Karpas-422 (cell line): ENCODE measurements around the gene UBE2J2. TPM values are rescaled to one million over a fixed set of nuclear protein-coding genes. Genes with fewer than 3 reads are reported as not detected.
"Not testable (repeated sequence)": the region's sequence is repeated elsewhere in the genome, so short reads cannot be mapped to it uniquely, and the experiment has no call there.

Experiments
- DNase-seq: peaks from one replicate; pipeline ENCODE4 v3.0.0-alpha.2; 2015
- H2AFZ ChIP-seq: fragments of 200-600 bp; sonication (generic); 2 replicates; pipeline ENCODE4 v1.6.1; 2014; ENCODE audit warnings: antibody characterized with exemption, low read length, mixed read lengths
- H3K27ac ChIP-seq: fragments of 200-600 bp; sonication (generic); 2 replicates; pipeline ENCODE4 v1.5.1; 2014; ENCODE audit warnings: mild to moderate bottlenecking, low read length, moderate library complexity
- H3K27me3 ChIP-seq: fragments of 200-600 bp; sonication (generic); 2 replicates; pipeline ENCODE4 v1.6.1; 2014; ENCODE audit warnings: low read length, mixed read lengths
- H3K36me3 ChIP-seq: fragments of 200-600 bp; sonication (generic); 2 replicates; pipeline ENCODE4 v1.6.1; 2014; ENCODE audit warnings: low read length, mixed read lengths; ENCODE audit not compliant: insufficient read depth
- H3K4me1 ChIP-seq: fragments of 200-600 bp; sonication (generic); 2 replicates; pipeline ENCODE4 v1.6.1; 2014; ENCODE audit warnings: mild to moderate bottlenecking, low read length, mixed read lengths
- H3K4me2 ChIP-seq: fragments of 200-600 bp; sonication (generic); 2 replicates; pipeline ENCODE4 v1.6.1; 2014; ENCODE audit warnings: low read length, low read depth, mild to moderate bottlenecking; ENCODE audit not compliant: poor library complexity, severe bottlenecking
- H3K4me3 ChIP-seq: fragments of 200-600 bp; sonication (generic); 2 replicates; pipeline ENCODE4 v1.5.1; 2014; ENCODE audit warnings: mild to moderate bottlenecking, antibody characterized with exemption, low read length, mixed read lengths
- H3K79me2 ChIP-seq: fragments of 200-600 bp; sonication (generic); 2 replicates; pipeline ENCODE4 v1.6.1; 2014; ENCODE audit warnings: mild to moderate bottlenecking, low read length, mixed read lengths
- H3K9ac ChIP-seq: fragments of 200-600 bp; sonication (generic); 2 replicates; pipeline ENCODE4 v1.6.0; 2014; ENCODE audit warnings: low read length
- H3K9me2 ChIP-seq: fragments of 200-600 bp; sonication (generic), shearing (Covaris generic); replicated peaks from 2 replicates; pipeline ENCODE4 v1.6.0; 2014; ENCODE audit warnings: mild to moderate bottlenecking, low read length, moderate library complexity; ENCODE audit not compliant: insufficient read depth
- H3K9me3 ChIP-seq: fragments of 300-700, 200-600 bp; sonication (generic); 2 replicates; pipeline ENCODE4 v1.6.1; 2014; ENCODE audit warnings: low read length, mixed read lengths
- H4K20me1 ChIP-seq: fragments of 200-600 bp; sonication (generic); 2 replicates; pipeline ENCODE4 v1.6.1; 2014; ENCODE audit warnings: mild to moderate bottlenecking, antibody characterized with exemption, low read length, low read depth; ENCODE audit not compliant: insufficient read depth
- total RNA-seq: library from RNA; depleted of rRNA; stranded (reverse); fragments of >200 nt; shearing (Covaris generic); gene quantifications from 2 replicates; pipeline ENCODE4 v1.2.3, GENCODE V29; 2014; ENCODE audit warnings: low replicate concordance

UBE2J2 gene
- total RNA-seq, 1 experiment from 2014 or later, result 46.1 TPM

DNA sequence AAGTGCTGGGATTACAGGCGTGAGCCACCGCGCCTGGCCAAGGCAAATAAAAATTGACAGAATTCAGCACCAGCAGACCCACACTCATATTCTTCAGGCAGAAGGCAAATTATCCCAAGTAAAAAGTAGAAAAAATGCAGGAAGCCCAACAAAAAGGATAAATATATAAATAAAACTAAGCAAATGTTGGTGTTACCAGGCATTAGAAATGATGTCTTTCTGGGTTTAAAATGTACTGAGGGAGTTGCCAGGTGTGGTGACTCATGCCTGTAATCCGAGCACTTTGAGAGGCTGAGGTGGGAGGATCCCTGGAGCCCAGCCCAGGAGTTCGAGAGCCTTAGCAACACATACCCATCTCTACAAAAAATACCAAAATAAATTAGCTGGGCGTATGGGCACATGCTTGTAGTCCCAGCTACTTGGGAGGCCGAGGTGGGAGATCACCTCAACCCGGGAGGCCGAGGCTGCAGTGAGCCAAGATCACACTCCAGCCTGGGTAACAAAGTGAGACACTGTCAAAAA lies 44.5 kb upstream of the UBE2J2 start:
- no peaks in the 10 kb centered on the region for H3K9me2 ChIP-seq
- peaks cover 11% of the 10 kb centered on the region for H3K36me3 ChIP-seq
- DNase-seq, result peak; percentile 66
- no peak overlapping the region for H2AFZ ChIP-seq
- peaks cover 19% of the 10 kb centered on the region for H4K20me1 ChIP-seq
- peaks cover 45% of the 10 kb centered on the region for H3K79me2 ChIP-seq
- H3K4me1 ChIP-seq, result peaks cover 33% of the 10 kb centered on the region
- H3K27me3 ChIP-seq, result no peaks in the 10 kb centered on the region
- H3K9me3 ChIP-seq, result no peaks in the 10 kb centered on the region
- no peak overlapping the region for H3K27ac ChIP-seq
- H3K4me3 ChIP-seq, result no peak overlapping the region
- no peak overlapping the region for H3K9ac ChIP-seq
- no peak overlapping the region for H3K4me2 ChIP-seq

DNA sequence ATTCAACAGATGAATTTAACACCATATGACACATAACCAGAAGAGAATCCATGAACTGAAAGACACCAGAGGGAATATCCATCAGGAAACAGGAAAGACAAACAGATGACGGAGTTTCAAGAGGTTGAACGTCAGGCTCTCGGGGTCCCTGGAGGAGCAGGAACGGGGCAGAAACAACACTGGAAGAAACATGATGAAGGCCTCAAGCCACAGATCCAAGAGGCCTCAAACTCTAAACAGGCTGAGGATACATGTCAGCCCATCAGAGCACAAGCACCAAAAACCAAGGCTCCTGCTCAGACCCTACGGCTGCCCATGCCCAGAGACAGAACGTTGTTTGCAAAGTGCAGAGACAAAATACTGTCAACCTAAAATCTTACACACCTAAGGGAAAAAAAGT lies 43.8 kb upstream of the UBE2J2 start:
- H2AFZ ChIP-seq, result no peak overlapping the region
- DNase-seq, result no peak
- no peaks in the 10 kb centered on the region for H3K9me3 ChIP-seq
- H3K4me2 ChIP-seq, result no peak overlapping the region
- H3K4me1 ChIP-seq, result peaks cover 27% of the 10 kb centered on the region
- no peak overlapping the region for H3K9ac ChIP-seq
- H3K9me2 ChIP-seq, result no peaks in the 10 kb centered on the region
- H3K36me3 ChIP-seq, result peaks cover 11% of the 10 kb centered on the region
- no peaks in the 10 kb centered on the region for H3K27me3 ChIP-seq
- peaks cover 14% of the 10 kb centered on the region; the same call in 1 of the 2 replicates for H4K20me1 ChIP-seq
- H3K27ac ChIP-seq, result no peak overlapping the region
- H3K4me3 ChIP-seq, result no peak overlapping the region
- peaks cover 38% of the 10 kb centered on the region for H3K79me2 ChIP-seq

DNA sequence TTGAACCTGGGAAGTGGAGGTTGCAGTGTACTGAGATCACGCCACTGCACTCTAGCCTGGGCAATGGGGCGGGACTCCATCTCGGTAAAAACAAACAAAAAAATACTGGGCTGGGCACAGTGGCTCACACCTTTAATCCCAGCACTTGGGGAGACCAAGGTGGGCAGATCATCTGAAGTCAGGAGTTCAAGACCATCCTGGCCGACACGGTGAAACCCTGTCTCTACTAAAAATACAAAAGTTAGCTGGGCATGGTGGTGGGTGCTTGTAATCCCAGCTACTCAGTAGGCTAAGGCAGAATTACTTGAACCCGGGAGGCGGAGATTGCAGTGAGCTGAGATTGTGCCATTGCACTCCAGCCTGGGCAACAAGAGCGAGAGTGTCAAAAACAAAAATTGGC lies 42.5 kb upstream of the UBE2J2 start:
- Histone ChIP-seq H4K20me1 (peaks cover 11% of the 10 kb centered on the region; the same call in 1 of the 2 replicates), H3K79me2 (peaks cover 27% of the 10 kb centered on the region), H3K36me3 (peaks cover 11% of the 10 kb centered on the region), H3K4me1 (peaks cover 21% of the 10 kb centered on the region), H3K4me2 (peak overlapping the region; percentile 37), H3K27ac (0 out of 2 replicates have a peak overlapping the region, but pooled peaks have one; percentile 37)
- not testable (repeated sequence) for DNase-seq, H2AFZ ChIP-seq, H3K27me3 ChIP-seq, H3K4me3 ChIP-seq, H3K9me3 ChIP-seq, H3K9me2 ChIP-seq, H3K9ac ChIP-seq

DNA sequence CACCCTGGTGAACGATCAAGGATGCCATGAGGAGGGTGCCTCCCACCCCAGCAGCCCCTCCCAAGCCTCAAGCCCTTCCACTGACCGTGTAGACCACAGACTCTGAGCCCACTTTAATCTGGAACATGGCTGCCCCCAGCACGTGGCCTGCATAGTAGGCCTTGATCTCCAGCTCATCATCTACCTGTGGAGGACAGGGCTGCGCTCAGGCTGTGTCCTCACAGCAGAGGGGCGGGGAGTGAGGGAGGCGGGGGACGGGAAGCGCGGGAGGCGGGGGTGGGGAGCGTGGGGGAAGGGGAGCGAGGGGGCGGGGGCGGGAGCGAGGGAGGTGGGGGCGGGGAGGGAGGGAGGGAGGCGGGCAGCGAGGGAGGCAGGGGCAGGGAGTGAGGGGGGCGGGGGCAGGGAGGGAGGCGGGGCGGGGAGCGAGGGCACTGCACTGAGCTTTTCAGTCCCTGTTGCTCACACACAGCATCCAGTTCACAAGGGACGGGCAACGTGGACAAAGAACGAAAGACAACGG lies 41.8 kb upstream of the UBE2J2 start:
- Histone ChIP-seq H3K9me2 (no peaks in the 10 kb centered on the region), H2AFZ (no peak overlapping the region), H3K9me3 (no peaks in the 10 kb centered on the region), H3K4me2 (peak overlapping the region; percentile 37), H3K79me2 (peaks cover 20% of the 10 kb centered on the region; the same call in 1 of the 2 replicates), H3K4me1 (peaks cover 21% of the 10 kb centered on the region), H3K27me3 (no peaks in the 10 kb centered on the region), H3K36me3 (peaks cover 11% of the 10 kb centered on the region), H3K27ac (peak overlapping the region; percentile 37), H3K9ac (peak overlapping the region; percentile 18; the same call in 1 of the 2 replicates), H4K20me1 (peaks cover 8% of the 10 kb centered on the region; the same call in 1 of the 2 replicates), H3K4me3 (no peak overlapping the region)
- DNase-seq, result peak; percentile 77

DNA sequence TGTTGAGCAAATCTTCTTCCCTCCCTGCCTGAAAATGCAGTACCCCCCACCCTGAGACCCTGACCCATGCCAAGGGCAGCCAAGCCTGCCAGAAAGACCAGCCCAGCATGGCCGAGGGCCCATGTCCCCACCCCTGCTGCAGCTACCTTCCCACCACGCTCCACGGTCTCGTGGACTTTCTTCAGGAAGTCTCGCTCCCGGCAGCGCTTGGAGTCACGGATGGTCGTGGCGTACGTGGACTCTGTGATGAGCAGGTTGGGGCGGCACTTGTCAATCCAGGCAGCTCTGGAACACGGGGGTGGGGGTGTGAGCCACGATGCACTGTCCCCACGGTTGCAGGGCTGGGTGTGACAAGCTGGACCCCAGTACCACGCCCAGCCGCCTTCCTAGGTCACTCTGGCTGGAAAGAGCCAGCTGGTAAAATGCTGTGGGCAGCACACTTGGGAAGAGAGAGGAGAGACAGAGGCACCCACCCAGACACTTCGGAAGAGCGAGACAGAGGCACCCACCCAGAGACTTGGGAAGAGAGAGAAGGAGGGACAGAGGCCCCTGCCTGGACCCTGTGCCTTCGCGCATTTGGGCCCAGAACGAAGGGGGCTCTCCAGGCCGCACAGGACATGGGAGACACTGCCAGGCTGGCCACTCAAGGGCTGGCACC lies 41.2 kb upstream of the UBE2J2 start:
- Histone ChIP-seq H3K27me3 (no peaks in the 10 kb centered on the region), H4K20me1 (peaks cover 11% of the 10 kb centered on the region; the same call in 1 of the 2 replicates), H3K79me2 (peaks cover 19% of the 10 kb centered on the region), H3K9me2 (no peaks in the 10 kb centered on the region), H3K4me1 (peaks cover 28% of the 10 kb centered on the region), H3K27ac (peak overlapping the region; percentile 32), H3K9ac (peak overlapping the region; percentile 18; the same call in 1 of the 2 replicates), H2AFZ (no peak overlapping the region), H3K9me3 (no peaks in the 10 kb centered on the region), H3K36me3 (peaks cover 11% of the 10 kb centered on the region), H3K4me3 (no peak overlapping the region), H3K4me2 (no peak overlapping the region)
- DNase-seq, result no peak

DNA sequence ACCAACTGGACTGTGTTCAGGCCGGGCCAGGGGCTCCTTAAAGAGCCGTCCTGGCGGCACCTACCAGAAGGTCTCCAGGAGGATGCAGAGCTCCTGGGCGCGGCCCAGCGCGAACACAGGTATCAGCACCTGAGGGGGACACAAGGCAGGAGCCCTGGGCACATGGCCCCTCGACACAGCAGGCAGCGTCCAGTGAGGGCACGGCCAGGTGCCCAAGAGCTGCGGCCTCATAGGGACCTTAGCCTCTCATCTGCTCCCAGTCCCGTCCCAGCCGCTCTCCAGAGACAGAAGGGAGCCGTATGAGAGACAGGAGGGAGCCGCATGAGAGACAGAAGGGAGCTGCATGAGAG lies 40.6 kb upstream of the UBE2J2 start:
- H3K9me3 ChIP-seq, result no peaks in the 10 kb centered on the region

DNA sequence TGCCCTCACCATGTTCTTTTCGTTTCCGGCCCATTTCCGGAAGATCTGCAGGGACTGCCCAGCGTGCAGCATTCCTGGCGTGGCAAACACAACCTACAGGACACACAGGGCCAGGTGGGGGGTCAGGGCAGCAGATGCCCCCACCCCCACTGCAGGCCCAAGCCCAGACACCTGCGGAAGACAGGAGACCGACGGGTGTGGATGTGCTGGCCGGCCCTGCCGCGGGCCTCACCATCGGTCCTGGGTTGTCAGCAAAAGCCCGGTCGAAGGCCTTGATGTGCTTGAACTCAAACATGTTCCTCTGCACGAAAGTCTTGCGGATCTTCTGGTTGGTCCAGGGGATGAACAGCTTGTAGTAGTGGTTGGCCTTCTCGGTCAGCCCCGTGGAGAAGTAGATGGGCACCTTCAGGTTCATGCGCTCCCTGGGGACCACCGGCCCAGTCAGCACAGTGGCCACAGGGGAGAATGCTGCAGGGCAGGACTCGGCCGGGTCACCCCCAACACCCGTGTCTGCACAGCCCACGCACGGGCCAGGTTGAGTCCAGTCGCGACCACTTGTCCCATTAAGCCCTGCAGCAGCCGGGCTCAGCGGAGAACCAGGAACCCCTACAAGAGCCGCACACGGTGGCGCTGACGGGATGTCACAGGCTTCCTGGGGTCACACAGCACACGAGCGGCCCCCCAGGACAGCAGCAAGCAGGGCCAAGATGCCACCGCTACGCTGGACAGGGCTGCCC lies 40.0 kb upstream of the UBE2J2 start:
- Histone ChIP-seq H3K79me2 (peaks cover 20% of the 10 kb centered on the region), H3K36me3 (peaks cover 11% of the 10 kb centered on the region), H2AFZ (no peak overlapping the region), H3K9me2 (no peaks in the 10 kb centered on the region), H3K4me3 (no peak overlapping the region), H3K9me3 (no peaks in the 10 kb centered on the region), H3K27me3 (no peaks in the 10 kb centered on the region), H3K9ac (no peak overlapping the region), H3K4me1 (peaks cover 31% of the 10 kb centered on the region), H3K27ac (no peak overlapping the region), H3K4me2 (no peak overlapping the region), H4K20me1 (peaks cover 16% of the 10 kb centered on the region; the same call in 1 of the 2 replicates)
- DNase-seq, result no peak

More for the DNA sequence above, 40.6 kb upstream of the UBE2J2 start:
- Histone ChIP-seq H3K9ac (no peak overlapping the region), H4K20me1 (peaks cover 16% of the 10 kb centered on the region; the same call in 1 of the 2 replicates), H3K4me3 (no peak overlapping the region), H3K36me3 (peaks cover 11% of the 10 kb centered on the region), H3K4me1 (peaks cover 33% of the 10 kb centered on the region), H3K9me2 (no peaks in the 10 kb centered on the region), H2AFZ (no peak overlapping the region), H3K4me2 (no peak overlapping the region), H3K27me3 (no peaks in the 10 kb centered on the region), H3K79me2 (peaks cover 23% of the 10 kb centered on the region), H3K27ac (no peak overlapping the region)
- DNase-seq, result no peak
